ENCODE results near the gene FBN3.
"Not testable (repeated sequence)": the region's sequence is repeated elsewhere in the genome, so short reads cannot be mapped to it uniquely, and the experiment has no call there.

The FBN3 gene

DNA sequence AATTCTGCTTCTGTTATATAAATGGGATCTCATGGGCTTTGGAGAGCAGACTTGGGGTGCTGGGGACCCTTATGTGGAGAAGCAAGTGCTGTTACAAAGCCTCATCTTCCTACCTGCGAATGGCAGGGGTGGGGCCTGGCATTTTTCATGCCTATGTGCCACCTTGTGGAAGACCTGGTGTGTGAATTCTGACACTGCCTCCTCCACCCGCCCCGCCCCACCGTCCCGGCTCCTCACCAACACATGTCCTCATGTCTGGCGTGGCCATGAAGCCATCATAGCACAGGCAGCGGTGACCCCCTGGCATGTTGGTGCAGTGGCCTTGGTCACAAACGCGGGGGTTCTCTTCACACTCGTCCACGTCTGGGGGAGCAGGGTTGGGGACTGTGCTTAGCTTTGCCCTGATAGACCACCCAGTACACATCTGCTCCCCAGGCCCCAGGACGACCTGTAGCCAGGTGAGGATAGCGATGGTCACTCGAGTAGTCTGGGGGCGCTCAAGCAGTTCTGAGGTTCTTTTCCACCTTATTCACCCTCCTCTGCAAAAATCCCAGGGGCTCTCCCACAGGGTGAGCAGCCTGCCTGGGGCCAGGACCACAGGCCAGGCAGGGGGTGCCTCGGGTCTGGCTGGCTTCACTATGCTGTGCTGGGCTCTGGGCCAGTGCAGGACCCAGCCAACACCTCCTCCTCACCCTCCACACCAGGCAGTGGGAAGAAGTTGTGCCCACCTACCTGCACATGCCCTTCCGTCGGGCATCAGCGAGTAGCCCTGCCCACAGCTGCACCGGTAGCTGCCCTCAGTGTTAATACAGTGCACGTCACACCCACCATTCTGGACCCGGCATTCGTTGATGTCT lies 32.7 kb downstream of the FBN3 start:
- no peak for DNase-seq

DNA sequence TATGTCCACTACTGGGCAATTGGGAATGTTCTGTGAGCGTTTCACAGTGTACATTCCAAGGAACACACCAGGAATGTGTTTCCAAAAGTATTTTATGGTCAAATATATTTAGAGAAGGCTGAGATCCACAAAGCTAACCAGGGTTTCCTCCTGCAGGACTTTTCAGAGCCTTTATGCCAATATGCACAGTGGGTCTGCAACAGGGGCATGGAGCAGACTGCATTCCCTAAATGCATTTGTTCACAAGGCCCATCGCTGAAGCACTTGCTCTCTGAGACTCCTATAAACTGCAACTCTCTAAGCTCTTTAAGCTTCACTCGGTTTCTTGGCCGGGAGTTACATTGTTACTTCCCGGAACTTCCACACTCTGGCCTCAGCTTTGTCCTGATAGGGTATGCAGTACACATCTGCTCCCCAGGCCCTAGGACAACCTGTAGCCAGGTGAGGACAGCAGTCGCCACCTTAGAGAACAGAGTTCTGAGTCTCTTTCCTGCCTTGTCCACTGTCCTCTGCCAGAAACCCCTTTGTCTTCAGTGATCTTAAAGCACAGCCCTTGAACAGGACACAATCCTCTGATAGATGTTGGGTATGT lies 33.5 kb downstream of the FBN3 start:
- no peak for DNase-seq

DNA sequence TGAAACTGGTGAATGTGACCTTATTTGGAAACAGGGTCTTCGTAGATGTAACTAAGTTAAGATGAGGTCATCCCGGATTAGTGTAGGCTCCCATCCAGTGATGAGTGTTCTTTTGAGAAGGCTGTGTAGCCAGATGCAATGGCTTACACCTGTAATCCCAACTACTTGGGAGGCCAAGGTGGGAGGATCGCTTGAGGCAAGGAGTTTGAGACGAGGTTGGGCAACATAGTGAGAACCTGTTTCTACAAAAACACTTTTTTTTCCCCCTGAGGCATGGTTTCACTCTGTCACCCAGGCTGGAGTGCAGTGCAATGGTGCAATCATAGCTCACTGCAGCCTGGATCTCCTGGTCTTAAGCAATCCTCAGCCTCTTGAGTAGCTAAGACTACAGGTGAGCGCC lies 36.4 kb downstream of the FBN3 start:
- DNase-seq, result no peak

DNA sequence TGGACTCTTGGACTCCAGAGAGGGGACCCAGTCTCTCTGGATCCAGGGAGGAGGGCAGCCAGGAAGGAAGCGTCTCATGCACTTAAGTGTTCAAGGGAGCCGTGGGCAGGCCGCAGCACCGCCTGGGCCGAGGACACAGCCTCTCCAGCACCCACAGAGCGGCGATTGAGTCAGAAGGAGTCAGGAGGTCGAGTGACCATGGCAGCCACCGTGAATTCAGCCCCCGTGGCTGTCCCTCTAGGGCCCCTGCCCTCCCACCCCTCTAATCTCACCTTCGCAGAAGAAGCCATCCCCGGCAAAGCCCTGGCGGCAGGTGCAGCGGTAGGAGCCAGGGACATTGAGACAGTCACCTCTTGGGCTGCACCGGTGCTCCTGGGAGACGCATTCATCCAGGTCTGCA lies 38.0 kb downstream of the FBN3 start:
- DNase-seq, result no peak

DNA sequence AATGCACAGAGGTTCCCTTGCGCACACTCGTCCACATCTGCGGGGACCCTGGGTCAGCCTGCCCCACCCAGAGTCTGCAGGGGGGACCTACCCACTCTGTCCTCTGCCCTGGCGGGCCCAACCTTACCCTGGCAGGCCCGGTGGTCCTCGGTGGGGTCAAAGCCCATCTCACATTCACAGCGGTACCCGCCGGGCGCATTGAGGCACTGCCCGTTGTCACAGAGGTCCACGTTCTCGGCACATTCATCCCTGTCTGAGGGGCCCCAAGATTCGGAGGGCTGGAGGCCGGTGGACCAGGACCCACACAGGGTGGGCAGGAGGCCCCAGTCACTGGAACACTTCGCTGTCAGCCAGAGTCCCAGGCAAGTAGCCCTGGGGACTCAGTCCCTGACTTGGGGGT lies 38.5 kb downstream of the FBN3 start:
- no peak for DNase-seq

DNA sequence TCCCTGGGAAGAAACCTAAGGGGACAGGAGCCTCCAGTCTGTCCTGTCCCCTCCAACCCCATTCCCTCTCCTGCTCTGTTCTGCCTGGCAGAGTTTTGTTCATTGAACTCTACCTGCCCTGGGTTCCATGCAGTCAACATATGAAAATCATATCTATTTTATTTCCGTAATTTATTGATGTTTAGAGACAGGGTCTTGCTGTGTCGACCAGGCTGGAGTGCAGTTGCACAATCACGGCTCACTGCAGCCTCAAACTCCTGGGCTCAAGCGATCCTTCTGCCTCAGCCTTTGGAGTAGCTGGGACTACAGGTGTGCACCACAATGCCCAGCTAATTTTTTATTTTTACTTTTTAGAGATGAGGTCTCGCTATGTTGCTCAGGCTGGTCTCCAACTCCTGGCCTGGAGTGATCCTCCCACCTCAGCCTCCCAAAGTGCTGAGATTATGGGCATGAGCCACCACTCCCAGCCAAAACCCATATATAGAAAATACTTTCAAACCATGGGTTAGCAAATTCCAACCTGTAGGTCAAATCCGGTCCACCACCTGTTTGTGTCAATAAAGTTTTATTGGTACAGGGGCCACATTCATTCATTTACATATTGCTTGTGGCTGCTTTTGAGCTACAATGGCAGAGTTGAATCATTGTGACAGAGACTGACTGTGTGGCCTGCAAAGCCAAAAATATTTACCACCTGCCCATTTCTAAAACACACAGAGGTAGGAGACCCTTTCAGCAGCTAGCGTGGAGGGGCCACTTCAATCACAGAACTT lies 39.3 kb downstream of the FBN3 start:
- no peak for DNase-seq

DNA sequence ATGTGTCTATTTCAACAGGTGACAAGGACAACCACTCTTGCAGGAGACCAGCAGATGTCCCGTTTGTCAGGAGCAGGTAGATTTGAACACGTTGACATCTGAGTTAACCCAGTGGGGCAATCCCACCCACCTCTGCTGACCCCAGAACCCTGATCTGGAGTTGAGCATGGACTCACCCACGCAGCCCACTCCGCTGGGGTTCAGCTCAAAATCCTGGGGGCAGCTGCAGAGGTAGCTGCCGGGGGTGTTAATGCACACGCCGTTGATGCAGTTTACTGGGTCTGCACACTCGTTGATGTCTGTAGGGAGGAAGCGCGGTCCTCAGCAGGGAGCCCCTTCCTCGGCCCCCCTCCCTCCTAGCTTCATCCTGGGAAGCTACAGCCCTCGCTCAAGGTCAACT lies 39.9 kb downstream of the FBN3 start:
- no peak for DNase-seq

DNA sequence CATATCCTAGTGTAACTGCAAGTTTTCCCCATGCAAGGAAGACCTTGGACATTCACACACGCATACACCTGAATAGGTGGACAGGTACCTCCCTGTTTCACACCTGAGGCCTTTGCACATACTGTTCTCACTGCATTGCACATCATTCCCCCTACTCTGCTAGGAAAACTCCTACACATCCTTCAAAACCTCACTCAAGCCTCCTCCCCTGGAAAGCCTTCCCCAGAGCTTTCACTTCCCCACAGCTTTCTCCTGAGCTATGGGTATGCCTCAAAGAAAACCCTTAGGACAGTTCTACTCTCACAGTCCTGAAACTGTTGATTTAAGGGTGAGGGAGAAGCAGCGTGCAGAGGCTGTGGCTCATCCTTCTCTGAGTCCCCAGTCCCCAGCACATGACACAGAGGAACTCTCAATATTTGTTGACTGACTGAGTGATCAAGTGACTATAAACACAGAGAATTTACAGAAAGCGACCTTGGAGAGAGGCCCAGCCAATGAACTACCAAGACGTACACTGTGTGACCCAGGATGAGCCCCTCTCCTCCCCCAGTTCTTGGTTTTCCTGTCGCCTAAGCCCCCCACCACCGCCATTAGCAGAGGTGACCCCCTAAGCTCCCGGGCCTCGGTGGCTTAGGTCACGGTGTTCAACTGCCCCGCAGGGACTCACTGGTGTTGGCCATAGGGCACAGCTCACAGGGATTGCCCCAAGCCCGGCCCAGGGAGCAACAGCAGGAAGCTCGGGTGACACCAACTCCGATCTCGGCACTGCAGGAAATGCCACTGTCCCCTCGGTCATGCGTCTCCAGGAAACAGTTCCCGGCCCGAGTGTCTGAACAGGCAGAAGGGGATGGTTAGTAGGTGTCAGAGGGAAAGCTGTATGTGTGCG lies 40.6 kb downstream of the FBN3 start:
- no peak for DNase-seq

DNA sequence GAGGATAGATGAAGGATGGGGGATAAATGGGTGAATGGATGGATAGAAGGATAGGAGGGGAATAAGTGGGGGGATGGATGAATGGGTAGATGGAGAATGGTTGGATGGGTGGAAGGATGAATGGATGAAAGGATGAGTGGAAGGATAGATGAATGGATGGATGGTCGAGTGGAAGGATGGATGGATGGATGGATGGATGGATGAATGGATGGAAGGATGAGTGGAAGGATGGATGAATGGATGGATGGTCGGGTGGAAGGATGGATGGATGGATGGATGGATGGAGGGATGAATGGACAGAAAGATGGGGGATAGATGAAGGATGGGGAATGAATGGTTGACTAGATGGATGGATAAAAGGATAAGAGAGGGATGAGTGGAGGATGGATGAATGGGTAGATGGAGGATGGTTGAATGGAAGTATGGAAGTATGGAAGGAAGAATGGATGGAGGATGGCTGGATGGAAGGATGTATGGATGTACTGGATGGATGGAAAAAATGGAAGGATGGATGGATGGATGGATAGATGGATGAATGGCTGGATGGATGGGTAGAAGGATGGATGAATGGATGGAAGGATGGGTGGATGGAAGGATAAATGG lies 42.0 kb downstream of the FBN3 start:
- no peak for DNase-seq

DNA sequence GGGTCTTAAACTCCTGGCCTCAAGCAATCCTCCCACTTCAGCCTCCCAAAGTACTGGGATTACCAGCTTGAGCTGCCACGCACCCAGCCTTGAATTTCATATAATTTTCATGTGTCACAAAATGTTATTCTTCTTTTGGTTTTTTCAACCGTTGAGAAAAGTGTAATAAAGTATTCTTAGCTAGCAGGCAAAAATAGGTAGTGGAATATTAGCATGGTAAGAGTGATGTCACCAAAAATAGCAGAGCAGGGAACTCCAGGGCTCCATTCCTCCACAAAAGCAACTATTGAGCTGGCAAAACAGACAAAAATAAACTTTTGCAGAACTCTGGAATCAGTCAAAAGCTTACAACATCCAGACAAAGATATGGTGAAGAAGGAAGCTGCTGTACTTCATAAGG lies 43.9 kb downstream of the FBN3 start:
- DNase-seq, result no peak

DNA sequence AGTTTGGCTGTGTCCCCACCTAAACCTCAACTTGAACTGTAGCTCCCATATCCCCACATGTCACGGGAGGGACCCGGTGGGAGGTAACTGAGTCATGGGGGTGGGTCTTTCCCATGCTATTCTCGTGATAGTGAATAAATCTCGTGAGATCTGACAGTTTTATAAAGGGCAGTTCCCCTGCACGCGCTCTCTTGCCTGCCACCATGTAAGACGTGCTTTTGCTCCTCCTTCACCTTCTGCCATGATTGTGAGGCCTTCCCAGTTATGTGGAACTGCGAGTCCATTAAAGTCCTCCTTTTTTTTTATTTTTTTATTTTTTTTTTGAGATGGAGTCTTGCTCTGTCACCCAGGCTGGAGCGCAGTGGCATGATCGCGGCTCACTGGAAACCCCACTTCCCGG lies 47.5 kb downstream of the FBN3 start:
- DNase-seq, result not testable (repeated sequence)

DNA sequence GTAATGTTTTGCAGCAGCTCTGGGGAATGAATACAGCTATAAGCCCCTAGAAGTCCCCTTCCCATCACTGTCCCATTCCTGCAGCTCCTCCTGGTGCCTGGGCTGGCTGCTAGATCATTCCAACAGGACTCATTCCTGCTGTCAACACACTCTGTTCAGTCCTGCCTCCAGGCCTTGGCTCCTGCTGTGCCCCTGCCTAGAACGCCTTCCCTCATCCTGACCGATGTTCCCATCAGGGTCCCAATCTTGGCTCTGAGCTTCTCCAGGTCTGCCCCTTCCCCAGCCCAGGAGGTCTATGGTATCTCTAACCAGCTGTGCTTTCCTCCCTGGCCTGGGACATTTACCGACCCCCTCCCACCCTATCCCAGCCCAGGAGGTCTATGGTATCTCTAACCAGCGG lies 48.1 kb downstream of the FBN3 start:
- DNase-seq, result no peak

DNA sequence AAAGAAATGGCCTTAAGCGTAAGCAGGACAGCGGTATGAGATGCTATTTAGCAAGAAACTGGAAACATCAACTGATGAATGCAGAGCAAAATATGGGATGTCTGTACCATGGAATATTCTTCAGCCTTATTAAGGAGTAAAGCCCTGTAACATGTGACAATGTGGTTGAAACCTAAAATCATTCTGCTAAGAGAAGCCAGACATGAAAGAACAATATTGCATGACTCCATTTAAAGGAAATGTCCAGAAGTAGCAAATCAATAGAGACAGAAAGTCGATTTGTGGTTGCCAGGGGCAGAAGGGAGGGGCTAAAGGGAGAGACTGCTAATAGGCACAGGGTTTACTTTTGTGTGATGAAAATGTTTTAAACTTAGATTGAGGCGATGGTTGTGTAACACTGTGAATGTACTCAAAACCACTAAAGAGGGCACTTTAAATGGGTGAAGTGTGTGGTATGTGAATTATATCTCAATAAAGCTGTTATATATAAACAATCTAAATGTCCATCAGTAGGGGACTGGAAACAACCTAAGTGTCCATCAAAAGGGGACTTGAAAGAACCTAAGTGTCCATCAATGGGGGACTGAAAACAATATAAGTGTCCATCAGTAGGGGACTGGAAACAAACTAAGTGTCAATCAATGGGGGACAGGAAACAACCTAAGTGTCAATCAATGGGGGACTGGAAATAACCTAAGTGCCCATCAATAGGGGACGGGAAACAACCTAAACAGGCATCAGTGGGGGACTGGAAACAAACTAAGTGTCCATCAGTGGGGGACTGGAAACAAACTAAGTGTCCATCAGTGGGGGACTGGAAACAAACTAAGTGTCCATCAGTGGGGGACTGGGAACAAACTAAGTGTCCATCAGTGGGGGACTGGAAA lies 51.5 kb downstream of the FBN3 start:
- DNase-seq, result no peak

DNA sequence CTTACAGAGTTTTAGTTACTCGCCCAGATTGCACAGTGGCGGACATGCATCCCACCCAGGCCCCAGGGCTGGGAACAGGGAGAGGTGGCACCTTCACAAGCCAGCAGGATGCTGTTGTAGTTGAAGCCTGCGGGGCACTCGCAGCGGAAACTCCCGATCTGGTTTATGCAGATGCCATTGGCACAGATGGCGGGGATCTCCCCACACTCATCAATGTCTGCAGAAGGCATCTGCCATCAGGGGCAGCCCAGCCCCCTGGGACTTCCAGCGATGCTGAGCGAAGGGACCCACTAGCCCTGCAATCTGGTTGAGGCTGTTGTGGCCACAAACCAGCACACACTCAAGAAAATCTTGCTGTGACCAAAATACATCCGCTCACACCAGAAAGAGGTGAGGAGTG lies 52.2 kb downstream of the FBN3 start:
- DNase-seq, result no peak

DNA sequence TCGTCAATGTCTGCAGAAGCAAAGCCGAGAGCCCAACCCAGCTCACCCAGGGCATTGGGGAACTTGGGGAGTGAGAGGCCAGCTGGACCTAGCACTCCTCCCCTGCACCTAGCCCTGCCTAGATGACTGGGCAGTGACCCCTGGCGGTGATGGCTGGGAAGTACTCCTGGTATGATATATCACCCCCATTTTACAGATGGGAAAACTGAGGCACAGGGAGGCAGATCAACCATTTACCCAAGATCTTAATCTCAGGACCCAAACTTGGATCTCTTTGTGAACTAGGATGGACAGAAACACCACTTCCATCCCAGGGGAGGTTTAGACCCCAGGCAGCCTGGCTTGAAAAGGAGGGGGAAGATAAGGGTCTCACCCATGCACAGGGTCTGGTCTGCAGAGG lies 53.3 kb downstream of the FBN3 start:
- DNase-seq, result no peak

DNA sequence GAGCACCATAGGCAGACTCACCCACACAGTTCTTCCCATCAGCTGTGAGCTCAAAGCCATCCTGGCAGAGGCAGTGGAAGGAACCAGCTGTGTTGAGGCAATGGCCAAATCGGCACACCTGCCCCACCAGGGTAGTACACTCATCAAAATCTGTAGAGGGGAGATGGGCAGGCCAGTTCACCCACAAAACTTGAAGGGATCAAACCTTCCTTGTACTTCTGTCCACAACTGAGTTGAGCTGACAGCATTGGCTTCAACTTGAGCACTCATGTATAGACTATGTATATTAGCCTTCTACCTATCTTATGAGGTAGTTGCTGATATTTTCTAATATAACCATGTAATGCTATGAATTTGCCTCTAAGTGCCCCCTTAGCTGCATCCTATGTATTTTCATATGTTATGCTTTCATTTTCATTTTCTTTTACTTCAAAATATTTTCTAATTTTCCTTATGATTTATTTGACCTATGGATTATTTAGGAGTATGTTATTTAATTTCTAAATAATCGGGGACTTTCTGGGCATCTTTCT lies 54.0 kb downstream of the FBN3 start:
- DNase-seq, result no peak

DNA sequence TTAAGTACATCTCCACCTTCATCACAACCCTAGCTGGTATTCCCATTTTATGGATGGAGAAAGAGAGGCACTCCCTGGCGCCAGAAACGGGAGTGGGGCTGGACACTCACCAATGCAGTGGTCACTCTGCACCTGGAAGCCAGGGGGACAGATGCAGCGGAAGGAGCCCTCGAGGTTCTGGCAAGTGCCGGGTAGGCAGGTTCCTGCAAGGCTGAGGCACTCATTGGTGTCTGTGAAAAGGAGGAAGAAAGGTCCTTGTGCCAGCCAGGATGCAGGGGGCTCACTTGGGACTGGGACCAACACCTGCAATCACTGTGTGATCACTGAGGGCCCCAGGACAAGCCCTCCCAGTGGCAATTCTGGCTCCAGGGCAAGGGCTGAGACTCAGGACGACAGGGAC lies 55.1 kb downstream of the FBN3 start:
- DNase-seq, result no peak

DNA sequence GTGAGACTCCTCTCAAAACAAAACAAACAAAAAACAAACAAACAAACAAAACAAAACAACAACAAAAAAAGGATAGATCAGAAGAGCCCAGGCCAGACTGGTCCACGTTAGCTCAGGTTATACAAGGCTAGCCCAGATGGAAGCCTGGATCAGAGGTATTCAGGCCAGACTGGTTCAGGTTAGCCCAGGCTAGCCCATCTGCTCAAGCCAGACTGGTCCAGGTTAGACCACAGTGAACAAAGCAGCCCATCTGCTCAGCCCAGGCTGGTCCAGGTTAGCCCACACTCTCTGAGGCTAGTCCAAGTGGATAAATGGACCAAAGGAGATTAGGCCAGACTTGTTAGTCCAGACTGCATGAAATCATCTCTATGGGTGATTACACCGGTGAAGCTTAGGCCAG lies 55.7 kb downstream of the FBN3 start:
- no peak for DNase-seq

DNA sequence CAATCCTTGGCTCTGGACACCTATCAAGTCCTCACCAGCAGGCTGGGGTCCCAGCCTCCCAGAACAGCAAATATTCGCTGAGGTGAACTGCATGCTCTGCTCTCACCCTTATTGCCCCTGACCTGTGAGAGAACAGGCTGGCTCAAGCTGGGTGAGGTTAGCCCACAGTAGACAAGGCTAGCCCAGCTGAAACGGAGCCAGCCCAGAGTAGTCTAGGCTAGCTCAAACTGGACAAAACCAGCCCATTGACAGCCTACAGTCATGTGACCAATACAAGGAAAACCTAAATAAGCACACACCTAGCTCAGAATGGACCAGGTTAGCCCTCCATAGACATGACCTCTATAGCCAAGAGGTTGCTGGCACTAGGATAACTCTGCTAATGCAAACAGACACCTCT lies 58.4 kb downstream of the FBN3 start:
- no peak for DNase-seq

DNA sequence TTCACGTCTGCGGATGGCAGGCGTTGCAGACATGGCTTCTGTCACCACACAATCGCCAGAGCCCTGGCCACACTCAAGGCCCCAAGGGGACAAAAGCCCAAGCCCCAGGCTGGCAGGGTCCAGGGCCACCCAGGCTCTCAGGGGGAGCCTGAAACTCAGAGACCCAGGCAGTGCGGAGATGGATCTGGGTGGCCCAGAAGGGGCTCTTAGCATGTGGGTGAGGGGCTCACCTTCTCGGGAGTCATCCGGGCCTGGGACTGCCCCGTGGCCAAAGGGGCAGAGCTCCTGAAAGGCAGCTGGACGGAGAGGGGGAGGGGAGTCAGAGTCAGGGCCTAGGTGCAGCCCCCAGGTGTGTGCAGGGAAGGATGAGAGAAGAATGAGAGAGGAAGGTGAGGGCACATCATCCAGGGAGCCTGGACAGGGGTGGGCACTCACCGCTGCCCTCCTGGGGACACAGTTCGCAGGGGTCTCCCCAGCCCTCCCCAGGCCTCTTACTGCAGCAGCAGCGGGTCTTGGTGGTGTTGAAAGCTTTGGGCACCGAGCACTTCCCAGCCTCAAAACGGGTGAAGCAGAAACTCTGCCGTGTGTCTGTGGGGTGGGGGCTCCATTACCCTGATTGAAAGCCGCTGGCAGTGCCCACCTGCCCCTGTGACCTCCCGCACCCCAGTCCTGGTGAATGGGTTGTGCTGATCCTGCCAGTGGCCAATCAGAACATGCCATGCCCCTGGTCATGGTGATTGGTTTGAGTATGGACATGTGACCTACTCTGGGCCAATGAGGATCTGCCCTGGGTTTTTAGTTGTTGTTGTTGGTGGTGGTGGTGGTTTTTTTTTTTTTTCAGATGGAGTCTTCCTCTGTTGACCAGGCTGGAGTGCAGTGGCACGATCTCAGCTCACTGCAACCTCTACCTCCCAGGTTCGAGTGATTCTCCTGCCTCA lies 59.5 kb downstream of the FBN3 start:
- no peak for DNase-seq
